Stomach (tissue), 4 donors: ENCODE results near the gene MLLT10.

ENCODE experiments used
- POLR2AphosphoS5 ChIP-seq, 3 donors: sonication (generic); formaldehyde crosslinking; IDR thresholded peaks; one replicate each; pipeline ENCODE4 v1.6.1; 2016; ENCODE audit warnings: antibody characterized with exemption in 3 of 3
- TF ChIP-seq, protein P1 (sequence below), 7 experiments: fragments of 450-650 bp in 4 of 7; fragments of 200-600 bp in 3 of 7; sonication (generic) in 3 of 7; IDR thresholded peaks; one replicate each; pipeline ENCODE4 v1.5.1; 2016 to 2019; ENCODE audit warnings: antibody characterized with exemption in 7 of 7, control low read depth in 2 of 7, mild to moderate bottlenecking in 1 of 7

DNA sequence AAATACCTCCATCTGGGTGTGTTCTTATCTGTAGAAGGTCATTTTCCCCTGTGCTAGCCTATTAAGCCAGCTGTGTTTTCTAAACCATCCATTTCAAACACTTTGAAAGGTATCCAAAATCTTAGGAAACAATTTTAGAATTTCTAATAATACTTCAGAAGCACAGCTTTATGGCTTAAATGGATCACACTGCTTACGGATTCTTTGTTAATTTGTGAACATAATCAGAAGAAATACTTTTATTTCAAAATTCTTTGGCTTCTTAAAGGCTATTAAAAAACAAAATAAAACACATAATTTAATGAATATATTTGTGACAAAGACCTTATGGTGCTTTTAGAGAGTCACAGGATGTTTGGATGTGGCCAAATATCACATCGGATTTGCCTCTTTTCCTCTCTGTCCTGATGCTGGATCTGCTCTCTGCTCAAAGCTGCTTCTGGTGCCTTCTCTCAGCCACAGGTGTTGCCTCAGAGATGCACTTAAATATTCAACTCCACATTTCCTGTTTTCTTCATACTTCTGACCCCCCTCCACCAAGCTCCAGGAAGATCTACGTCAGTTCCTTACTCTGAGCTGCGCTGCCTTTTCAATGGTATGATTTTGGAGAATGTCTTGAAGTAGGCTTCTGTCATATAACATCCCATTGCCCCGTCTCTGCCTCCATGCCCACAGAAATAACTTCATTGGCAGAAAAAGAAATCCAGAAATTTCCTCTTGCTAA, 230.6 kb downstream of the MLLT10 start:
- TF ChIP-seq, protein P1, sequence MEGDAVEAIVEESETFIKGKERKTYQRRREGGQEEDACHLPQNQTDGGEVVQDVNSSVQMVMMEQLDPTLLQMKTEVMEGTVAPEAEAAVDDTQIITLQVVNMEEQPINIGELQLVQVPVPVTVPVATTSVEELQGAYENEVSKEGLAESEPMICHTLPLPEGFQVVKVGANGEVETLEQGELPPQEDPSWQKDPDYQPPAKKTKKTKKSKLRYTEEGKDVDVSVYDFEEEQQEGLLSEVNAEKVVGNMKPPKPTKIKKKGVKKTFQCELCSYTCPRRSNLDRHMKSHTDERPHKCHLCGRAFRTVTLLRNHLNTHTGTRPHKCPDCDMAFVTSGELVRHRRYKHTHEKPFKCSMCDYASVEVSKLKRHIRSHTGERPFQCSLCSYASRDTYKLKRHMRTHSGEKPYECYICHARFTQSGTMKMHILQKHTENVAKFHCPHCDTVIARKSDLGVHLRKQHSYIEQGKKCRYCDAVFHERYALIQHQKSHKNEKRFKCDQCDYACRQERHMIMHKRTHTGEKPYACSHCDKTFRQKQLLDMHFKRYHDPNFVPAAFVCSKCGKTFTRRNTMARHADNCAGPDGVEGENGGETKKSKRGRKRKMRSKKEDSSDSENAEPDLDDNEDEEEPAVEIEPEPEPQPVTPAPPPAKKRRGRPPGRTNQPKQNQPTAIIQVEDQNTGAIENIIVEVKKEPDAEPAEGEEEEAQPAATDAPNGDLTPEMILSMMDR (IDR thresholded peaks at IDR 0.05) = no peak
- no peak for TF ChIP-seq POLR2AphosphoS5 (IDR thresholded peaks at IDR 0.05)
